OCI-M2 (cell line): Measurements from ENCODE around the gene CLEC16A.

Experiments used
- DNase-seq: peaks from one replicate; lab custom pipeline; 2025; ENCODE audit not compliant: unreplicated experiment; lab: John Stamatoyannopoulos, UW

CLEC16A gene

GRCh38 chr16:10944249-10945064, at the start of gene CLEC16A:
CLEC16A (plus strand) TSS chr16:10944564; CDS start chr16:10944718, 154 bp downstream.
- DNase-seq, result peak; percentile 44

GRCh38 chr16:10895053-10895946, 49.1 kb upstream of the CLEC16A start:
- DNase-seq, result no peak

GRCh38 chr16:10896165-10896564, 48.2 kb upstream of the CLEC16A start:
- DNase-seq, result no peak

- no peak for DNase-seq
These were observed 47.6 kb upstream of the CLEC16A start for GRCh38 chr16:10896723-10897122.

GRCh38 chr16:10897134-10897533, 47.2 kb upstream of the CLEC16A start:
- no peak for DNase-seq

- DNase-seq, result no peak
These were observed 41.4 kb upstream of the CLEC16A start for GRCh38 chr16:10902999-10903398.

- DNase-seq, result no peak
These were observed 37.9 kb upstream of the CLEC16A start for GRCh38 chr16:10906482-10906881.

- no peak for DNase-seq
These were observed 37.2 kb upstream of the CLEC16A start for GRCh38 chr16:10906914-10907756.

GRCh38 chr16:10907757-10908045, 36.7 kb upstream of the CLEC16A start:
- no peak for DNase-seq

- no peak for DNase-seq
These were observed 33.1 kb upstream of the CLEC16A start for GRCh38 chr16:10911267-10911666.

GRCh38 chr16:10916534-10916933, 27.8 kb upstream of the CLEC16A start:
- DNase-seq, result no peak

- peak; percentile 73 for DNase-seq
These were observed 25.9 kb upstream of the CLEC16A start for GRCh38 chr16:10918294-10919002.

- no peak for DNase-seq
These were observed 25.4 kb upstream of the CLEC16A start for GRCh38 chr16:10919003-10919351.

- no peak for DNase-seq
These were observed 23.5 kb upstream of the CLEC16A start for GRCh38 chr16:10920726-10921427.

GRCh38 chr16:10921536-10922327, 22.6 kb upstream of the CLEC16A start:
- DNase-seq, result no peak

- DNase-seq, result no peak
These were observed 21.8 kb upstream of the CLEC16A start for GRCh38 chr16:10922328-10923145.

GRCh38 chr16:10923146-10923649, 21.2 kb upstream of the CLEC16A start:
- DNase-seq, result no peak

GRCh38 chr16:10923650-10924214, 20.6 kb upstream of the CLEC16A start:
- no peak for DNase-seq
